Upper lobe of left lung (tissue), 4 donors: Measurements from ENCODE around the gene PTPRF.

Source experiments
- POLR2A ChIP-seq, 4 donors: fragments of 450-650 bp; IDR thresholded peaks; one replicate each; pipeline ENCODE4 v1.5.1; 2016 to 2017; ENCODE audit warnings: antibody characterized with exemption in 4 of 4, mild to moderate bottlenecking in 2 of 4
- POLR2AphosphoS5 ChIP-seq, 2 donors: sonication (generic); formaldehyde crosslinking; IDR thresholded peaks; one replicate each; pipeline ENCODE4 v1.5.1; 2017; ENCODE audit warnings: antibody characterized with exemption in 2 of 2

DNA sequence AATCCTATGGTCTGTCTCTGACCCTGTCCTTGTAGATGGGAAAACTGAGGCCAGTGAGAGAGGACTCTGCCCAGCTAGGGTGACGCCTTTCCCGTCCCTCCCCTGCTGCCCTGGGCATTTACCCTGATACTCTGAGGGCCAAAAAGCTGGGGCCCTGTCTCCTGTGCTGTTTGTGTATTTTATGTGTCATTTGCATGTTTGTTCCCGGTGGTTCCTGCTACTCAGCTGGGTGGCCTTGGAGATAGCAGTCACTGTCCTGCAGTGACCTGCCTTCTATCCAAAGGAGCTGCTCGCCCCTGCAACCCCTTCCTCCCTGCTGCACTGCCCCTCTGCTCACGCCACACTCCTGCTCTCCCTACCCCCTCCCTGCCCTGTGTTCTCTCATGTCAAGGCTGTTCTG is 78.1 kb downstream of the PTPRF start:
- TF ChIP-seq POLR2AphosphoS5 (IDR thresholded peaks at IDR 0.05) (no peak), POLR2A (IDR thresholded peaks at IDR 0.05) (no peak)
